Right lobe of liver (tissue), 6 donors: ENCODE measurements around the gene HSDL1. TPM values are rescaled to one million over a fixed set of nuclear protein-coding genes. Genes with fewer than 3 reads are reported as not detected.

Experiments used
- ATAC-seq, 4 donors: fragments of 200-7000 bp; cut with Tn5 transposase; one replicate each; pipeline ENCODE4 v1.9.1; 2020; ENCODE audit warnings: mild to moderate bottlenecking in 4 of 4, moderate library complexity in 4 of 4
- DNase-seq, 3 donors: peaks; one replicate each; pipeline ENCODE4 v3.0.0-alpha.2; 2020
- H3K27ac ChIP-seq, 3 donors: fragments of 200-600 bp; one replicate each; pipeline ENCODE4 v1.8.0; 2022
- H3K27me3 ChIP-seq, 2 donors: fragments of 200-600 bp; one replicate each; pipeline ENCODE4 v1.8.0; 2022
- H3K36me3 ChIP-seq, 4 donors: fragments of 200-600 bp; sonication (generic) in 1 of 4; one replicate each; pipeline versions ENCODE4 v1.5.1 to v1.8.0; 2017 to 2022; ENCODE audit warnings: control low read depth in 1 of 4
- H3K4me1 ChIP-seq, 4 donors: fragments of 200-600 bp; sonication (generic) in 1 of 4; one replicate each; pipeline versions ENCODE4 v1.5.1 to v1.8.0; 2017 to 2022; ENCODE audit warnings: control low read depth in 1 of 4
- H3K4me3 ChIP-seq, 3 donors: fragments of 200-600 bp; one replicate each; pipeline ENCODE4 v1.8.0; 2022
- H3K9me3 ChIP-seq, 4 donors: fragments of 200-600 bp; sonication (generic) in 1 of 4; one replicate each; pipeline versions ENCODE4 v1.5.1 to v1.8.0; 2017 to 2022; ENCODE audit warnings: control low read depth in 1 of 4
- POLR2A ChIP-seq: fragments of 450-650 bp; IDR thresholded peaks from one replicate; pipeline ENCODE4 v1.6.1; 2017; ENCODE audit warnings: antibody characterized with exemption, mild to moderate bottlenecking
- WGBS: methylation state at CpG from one replicate; pipeline ENCODE4 v1.1.6; 2018; ENCODE audit warnings: low coverage, low lambda C conversion rate; ENCODE audit not compliant: insufficient coverage; ENCODE audit errors: missing lambda C conversion rate; 5-methylcytosine and 5-hydroxymethylcytosine counted together
- intact Hi-C, 2 donors: fragments of 100-400 bp; cut with DNase I; formaldehyde crosslinking; loops; one replicate each; pipeline versions ENCODE4 v1.11.2 to v1.14.1; 2022
- total RNA-seq, 6 experiments: library from RNA; depleted of rRNA in 2 of 6; stranded (reverse); fragments of >200 nt in 2 of 6; fragmentation: NEBNext Ultra II Directional in 3 of 6; extraction: Animal tissue kit (Norgen Biotek cat#: 25700) in 3 of 6; gene quantifications; one replicate each; pipeline versions ENCODE4 v1.1.0 to v1.2.4, GENCODE V29; 2016 to 2023
- TF ChIP-seq, protein P1 (sequence below), 4 donors: fragments of 200-600 bp in 3 of 4; fragments of 450-650 bp in 1 of 4; IDR thresholded peaks; one replicate each; pipeline versions ENCODE4 v1.5.1 to v1.8.0; 2016 to 2022; ENCODE audit warnings: antibody characterized with exemption in 4 of 4, mild to moderate bottlenecking in 2 of 4
- donor health status: DM: no; HTN: yes; CAD: no.
- donor health status: DM: no; HTN: no; CAD: no.
- donor health status: DM: no; HTN: no; CAD: no.
- donor health status: DM: no; HTN: yes; CAD: no.
- donor health status: DM: no; HTN: yes; CAD: no.

HSDL1 gene
- total RNA-seq, 6 experiments from 2014 or later = 4.3 to 8.1 (median 6.2) TPM

DNA sequence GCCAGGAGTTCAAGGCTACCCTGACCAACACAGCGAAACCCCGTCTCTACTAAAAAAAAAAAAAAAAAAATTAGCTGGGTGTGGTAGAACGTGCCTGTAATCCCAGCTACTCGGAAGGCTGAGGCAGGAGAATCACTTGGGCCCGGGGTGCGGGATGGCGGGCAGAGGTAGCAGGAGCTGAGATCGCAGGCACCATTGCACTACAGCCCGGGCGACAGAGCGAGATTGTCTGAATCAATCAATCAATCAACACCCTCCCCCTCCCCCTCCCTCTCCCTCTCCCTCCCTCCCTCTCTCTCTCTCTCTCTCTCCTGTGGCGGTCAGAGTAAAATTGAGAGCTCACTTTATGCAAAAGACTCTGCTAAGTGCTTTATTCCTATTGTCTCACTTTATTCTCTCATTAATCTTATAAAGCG, 1.2 kb downstream of the HSDL1 start:
- DNase-seq = no peak
- H3K27ac ChIP-seq = no peak overlapping the region
- intact Hi-C loops = no loop called here
- peak overlapping the region in 2 of 3 donors; percentile 79 to 96 for H3K4me3 ChIP-seq
- H3K9me3 ChIP-seq = no peaks in the 10 kb centered on the region
- WGBS = 33% methylated on average over 13 of the region's 13 CpGs
- H3K4me1 ChIP-seq = peaks cover 0 to 4% (median 0%) of the 10 kb centered on the region in 4 donors
- peak in 1 of 4 donors; percentile 19 for ATAC-seq
- H3K36me3 ChIP-seq = no peaks in the 10 kb centered on the region
- no peaks in the 10 kb centered on the region for H3K27me3 ChIP-seq
- TF ChIP-seq POLR2A = no peak
- TF ChIP-seq, protein P1, sequence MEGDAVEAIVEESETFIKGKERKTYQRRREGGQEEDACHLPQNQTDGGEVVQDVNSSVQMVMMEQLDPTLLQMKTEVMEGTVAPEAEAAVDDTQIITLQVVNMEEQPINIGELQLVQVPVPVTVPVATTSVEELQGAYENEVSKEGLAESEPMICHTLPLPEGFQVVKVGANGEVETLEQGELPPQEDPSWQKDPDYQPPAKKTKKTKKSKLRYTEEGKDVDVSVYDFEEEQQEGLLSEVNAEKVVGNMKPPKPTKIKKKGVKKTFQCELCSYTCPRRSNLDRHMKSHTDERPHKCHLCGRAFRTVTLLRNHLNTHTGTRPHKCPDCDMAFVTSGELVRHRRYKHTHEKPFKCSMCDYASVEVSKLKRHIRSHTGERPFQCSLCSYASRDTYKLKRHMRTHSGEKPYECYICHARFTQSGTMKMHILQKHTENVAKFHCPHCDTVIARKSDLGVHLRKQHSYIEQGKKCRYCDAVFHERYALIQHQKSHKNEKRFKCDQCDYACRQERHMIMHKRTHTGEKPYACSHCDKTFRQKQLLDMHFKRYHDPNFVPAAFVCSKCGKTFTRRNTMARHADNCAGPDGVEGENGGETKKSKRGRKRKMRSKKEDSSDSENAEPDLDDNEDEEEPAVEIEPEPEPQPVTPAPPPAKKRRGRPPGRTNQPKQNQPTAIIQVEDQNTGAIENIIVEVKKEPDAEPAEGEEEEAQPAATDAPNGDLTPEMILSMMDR (IDR thresholded peaks at IDR 0.05) = no peak

DNA sequence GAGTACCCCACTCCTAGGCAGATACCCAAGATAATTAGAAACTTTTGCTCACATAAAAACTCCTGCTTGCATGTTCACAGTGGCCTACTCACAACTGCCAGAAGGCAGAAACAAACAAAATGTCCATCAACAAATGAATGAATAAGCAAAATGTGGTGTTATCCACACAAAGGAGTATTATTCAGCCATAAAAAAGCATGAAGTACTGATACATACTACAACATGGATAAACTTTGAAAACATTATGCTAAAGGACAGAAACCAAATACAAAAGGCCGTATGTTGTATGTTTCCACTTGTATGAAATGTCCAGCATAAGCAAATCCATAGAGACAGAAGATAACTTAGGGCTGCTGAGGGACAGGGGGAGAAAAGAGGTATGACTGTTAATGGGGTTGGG, 1.9 kb downstream of the HSDL1 start:
- intact Hi-C loops = no loop called here
- WGBS = 100% methylated on average over 1 of the region's 1 CpG
- no peak overlapping the region for H3K4me3 ChIP-seq
- no peaks in the 10 kb centered on the region for H3K9me3 ChIP-seq
- no peak overlapping the region for H3K27ac ChIP-seq
- H3K4me1 ChIP-seq = peaks cover 0 to 4% (median 0%) of the 10 kb centered on the region in 4 donors
- TF ChIP-seq POLR2A = no peak
- TF ChIP-seq, protein P1 (IDR thresholded peaks at IDR 0.05) = no peak
- DNase-seq = no peak
- H3K36me3 ChIP-seq = no peaks in the 10 kb centered on the region
- no peaks in the 10 kb centered on the region for H3K27me3 ChIP-seq
- no peak for ATAC-seq

DNA sequence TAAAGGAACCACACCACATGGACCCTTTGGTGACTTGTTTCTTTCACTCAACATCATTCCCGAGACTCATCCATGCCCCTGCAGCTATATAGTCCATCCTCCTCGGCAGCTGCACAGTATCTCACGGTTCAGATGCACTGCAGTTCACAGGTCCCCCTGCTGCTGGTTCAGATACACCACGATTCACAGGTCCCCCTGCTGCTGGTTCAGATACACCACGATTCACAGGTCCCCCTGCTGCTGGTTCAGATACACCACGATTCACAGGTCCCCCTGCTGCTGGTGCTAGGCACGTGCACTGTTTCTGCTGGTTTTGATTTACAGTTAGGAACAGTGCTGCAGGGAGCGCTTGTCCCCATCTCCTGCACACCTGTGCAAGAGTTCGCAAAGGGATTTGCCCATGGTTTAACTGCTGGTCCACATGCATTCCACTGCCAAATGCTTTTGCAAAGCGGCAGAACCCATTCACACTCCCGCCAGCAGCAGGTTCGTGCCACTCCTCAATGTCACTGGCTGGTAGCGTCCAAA, 3.8 kb downstream of the HSDL1 start:
- no peaks in the 10 kb centered on the region for H3K9me3 ChIP-seq
- peaks cover 0 to 4% (median 0%) of the 10 kb centered on the region in 4 donors for H3K4me1 ChIP-seq
- no peak overlapping the region for H3K4me3 ChIP-seq
- DNase-seq (no peak), ATAC-seq (no peak)
- TF ChIP-seq, protein P1 (IDR thresholded peaks at IDR 0.05) = no peak
- TF ChIP-seq POLR2A = no peak
- no peak overlapping the region for H3K27ac ChIP-seq
- no peaks in the 10 kb centered on the region for H3K36me3 ChIP-seq
- WGBS = 74% methylated on average over 6 of the region's 13 CpGs
- H3K27me3 ChIP-seq = no peaks in the 10 kb centered on the region
- intact Hi-C loops = no loop called here

DNA sequence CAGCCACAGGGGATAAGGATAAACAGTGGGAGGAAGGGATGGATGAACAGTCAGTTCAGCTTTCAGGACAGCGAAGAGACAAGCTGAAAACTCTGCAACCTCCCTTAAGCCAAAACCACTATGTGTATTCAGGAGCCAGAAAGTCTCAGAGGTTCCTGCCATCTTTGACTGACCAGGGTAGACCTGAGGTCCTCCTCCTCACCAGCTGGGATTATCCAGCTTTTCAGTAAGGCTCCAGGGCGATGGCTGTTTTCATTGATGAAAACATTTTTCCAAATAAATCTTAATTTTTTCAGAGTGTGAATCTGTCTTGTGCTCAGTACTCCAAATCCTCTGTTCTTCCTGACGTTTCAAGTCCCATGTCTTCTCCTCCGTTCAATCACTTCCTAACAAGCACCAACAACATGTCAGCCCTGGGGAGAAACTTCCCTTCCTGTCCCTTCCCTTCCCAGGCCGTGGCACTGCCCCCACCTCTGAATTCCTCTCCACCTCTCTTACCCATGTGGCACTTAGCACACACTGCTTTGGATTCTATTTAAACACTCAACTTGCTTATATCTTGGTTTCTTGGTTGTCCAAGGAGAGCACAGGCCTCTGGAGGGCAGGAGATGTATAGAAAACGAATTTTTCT, 5.2 kb downstream of the HSDL1 start:
- ATAC-seq = no peak
- intact Hi-C loops = no loop called here
- TF ChIP-seq, protein P1 (IDR thresholded peaks at IDR 0.05) = no peak
- no peak for TF ChIP-seq POLR2A
- no peaks in the 10 kb centered on the region for H3K4me1 ChIP-seq
- DNase-seq = no peak
- H3K36me3 ChIP-seq = no peaks in the 10 kb centered on the region
- no peak overlapping the region for H3K4me3 ChIP-seq
- H3K27me3 ChIP-seq = no peaks in the 10 kb centered on the region
- WGBS = 71% methylated on average over 5 of the region's 6 CpGs
- no peak overlapping the region for H3K27ac ChIP-seq
- H3K9me3 ChIP-seq = no peaks in the 10 kb centered on the region
